HL-60/S4 treated with retinoic acid at 250 ng/mL for 4 days and 3 days (cell line): ENCODE results near the gene GPR15.
"Not testable (repeated sequence)": the region's sequence is repeated elsewhere in the genome, so short reads cannot be mapped to it uniquely, and the experiment has no call there.

Experiments used
- in situ Hi-C: fragments of 300-500 bp; cut with MboI; formaldehyde crosslinking; loops from 2 replicates; pipeline ENCODE4 v1.7.0; 2022; ENCODE audit warnings: low sequenced_read_pairs

The GPR15 gene

GRCh38 chr3:98556164-98557130, 24.7 kb downstream of the GPR15 start:
- in situ Hi-C loops, result no loop called here

DNA sequence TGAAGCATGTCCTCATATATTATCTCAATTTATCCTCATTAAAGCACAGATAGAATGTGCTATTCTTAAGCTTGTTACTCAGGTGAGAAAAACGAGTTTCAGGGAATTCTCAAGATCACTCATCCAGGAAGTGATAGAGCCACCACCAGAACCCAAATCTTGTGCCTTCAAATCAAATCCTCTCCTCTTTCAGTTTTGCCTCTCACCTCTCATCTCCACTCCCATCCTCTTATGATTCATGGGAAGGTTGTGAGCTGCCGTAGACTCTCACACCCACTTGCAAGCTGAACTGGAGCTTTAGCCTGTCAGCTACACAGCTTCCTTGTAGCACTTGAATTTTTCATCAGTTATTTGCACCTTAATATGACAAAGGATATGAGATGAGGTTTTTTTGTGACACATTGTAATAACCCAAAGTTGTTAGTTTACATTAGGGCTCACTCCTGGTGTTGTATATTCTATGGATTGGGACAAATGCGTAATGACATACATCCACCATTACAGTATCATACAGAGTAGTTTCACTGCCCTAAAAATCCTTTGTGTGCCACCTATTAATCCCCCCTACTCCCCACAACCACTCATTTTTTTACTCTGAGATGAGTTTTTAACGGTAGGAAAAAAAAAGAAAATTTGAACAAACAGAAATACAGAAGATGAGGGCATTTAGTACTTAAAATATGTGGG, 25.7 kb downstream of the GPR15 start:
- in situ Hi-C loops, result no loop called here

DNA sequence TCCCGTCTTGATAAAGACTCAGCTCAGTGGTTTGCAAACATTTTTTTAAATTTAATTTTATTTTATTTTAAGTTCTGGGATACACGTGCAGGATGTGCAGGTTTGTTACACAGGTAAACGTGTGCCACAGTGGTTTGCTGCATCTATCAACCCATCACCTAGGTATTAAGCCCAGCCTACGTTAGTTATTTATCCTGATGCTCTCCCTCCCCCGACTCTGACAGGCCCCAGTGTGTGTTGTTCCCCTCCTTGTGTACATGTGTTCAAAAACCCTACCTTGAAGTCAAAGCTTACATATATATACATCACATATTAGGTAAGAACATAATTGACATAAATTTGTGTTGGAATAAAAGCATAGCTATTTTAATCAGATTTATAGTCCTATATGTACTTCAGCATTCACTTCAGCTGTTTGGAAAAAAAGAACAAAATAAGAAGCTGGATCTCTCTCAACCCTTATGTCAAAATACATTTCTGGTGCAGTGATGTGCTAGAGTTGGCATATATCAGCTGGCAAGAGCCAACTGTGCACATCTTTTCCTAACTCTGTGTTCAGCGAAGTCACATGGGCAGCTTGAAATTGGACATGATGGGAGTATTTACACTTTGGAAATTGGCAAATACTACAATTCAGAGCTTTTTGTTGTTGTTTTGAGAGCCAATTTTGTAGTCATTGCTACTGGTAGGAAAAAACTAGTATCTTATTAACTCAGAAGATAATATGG, 26.5 kb downstream of the GPR15 start:
- in situ Hi-C loops, result no loop called here

- in situ Hi-C loops, result not testable (repeated sequence)
Observed at GRCh38 chr3:98559769-98560168, 28.0 kb downstream of the GPR15 start.

DNA sequence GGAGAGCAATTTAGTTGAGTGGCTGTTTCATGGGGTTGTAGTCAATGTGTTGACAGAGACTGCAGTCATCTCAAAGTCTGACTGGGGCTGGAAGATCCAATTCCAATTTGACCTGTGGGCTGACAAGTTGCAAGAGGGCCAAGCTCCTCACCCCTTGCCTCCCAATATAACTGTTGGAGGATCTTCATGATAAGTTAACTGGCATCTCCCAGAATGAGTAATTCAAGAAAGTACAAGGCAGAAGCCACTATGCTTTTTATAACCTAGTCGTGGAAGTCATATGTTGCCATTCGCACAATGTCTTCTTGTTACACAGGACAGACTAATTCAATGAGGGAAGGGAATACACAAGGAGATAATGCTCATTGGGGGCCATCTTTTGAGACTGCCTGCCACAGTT, 29.1 kb downstream of the GPR15 start:
- in situ Hi-C loops, result no loop called here

DNA sequence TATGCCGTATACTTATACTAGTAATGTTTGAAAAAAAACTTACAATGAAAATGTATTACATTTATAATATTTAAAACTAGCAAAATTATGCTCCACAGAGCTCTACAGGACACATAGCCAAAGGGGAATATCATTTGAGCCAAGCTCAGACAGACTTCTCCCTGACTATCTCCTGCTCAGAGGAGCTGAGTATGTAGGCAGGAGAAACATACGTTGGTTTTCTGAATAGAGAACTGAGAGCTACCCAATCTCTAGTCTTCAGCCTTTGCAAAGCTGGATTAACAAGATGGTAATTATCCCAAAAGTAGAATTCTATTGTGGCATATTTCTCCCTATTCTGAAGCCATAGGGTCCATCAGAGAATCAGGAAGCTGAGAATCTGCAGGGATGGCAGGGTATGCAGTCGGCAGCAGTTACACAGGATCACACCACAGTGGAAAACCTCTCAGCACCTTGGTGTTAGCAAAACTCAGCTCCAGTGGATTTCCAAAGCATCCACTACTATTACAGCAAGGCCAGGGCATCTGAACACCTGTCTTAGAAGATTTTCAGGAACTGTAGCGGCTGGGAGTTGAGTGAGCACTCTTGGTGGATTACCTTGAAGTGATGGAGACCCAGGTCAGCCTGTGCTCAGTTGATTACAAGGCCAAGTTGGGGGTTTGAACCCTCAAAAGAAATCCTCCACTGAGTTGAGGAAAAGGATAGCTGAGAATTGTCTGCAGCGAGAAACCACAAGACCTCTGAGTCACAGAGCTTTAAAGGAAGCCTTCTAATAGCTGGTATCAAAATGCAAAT, 30.1 kb downstream of the GPR15 start:
- in situ Hi-C loops, result no loop called here

GRCh38 chr3:98563661-98564281, 32.0 kb downstream of the GPR15 start:
- in situ Hi-C loops, result no loop called here

DNA sequence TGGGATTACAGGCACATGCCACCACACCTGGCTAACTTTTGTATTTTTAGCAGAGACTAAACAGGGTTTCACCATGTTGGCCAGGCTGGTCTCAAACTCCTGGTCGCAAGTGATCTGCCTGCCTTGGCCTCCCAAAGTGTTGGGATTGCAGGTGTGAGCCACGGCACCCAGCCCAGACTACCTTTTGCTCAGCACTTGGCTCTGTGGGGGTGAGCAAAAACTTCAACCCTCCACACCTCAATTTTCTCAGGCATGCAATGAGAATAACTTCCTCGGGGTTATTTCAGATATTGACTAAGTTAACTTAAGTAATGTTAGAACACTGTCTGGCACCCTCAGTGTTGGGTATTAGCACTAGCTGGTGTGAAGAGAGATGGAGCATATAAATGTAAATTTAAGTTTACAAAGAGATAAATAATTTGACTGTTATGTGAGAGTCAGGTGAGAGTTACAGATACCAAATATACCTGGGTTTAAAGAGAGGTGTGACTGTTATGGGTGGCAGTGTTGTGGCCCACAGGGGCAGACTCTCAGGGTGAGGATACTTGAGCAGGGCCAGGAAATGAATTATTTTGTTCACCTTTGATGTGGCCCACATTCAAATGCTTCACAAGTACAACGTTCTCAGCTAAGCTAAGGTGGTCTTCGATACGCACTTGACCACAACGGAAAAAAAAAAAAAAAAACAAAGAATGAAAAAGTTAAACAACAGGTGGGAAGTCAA, 32.7 kb downstream of the GPR15 start:
- in situ Hi-C loops, result no loop called here

GRCh38 chr3:98565237-98565643, 33.5 kb downstream of the GPR15 start:
- in situ Hi-C loops, result no loop called here

- in situ Hi-C loops, result no loop called here
Observed at GRCh38 chr3:98565843-98566242, 34.1 kb downstream of the GPR15 start.

DNA sequence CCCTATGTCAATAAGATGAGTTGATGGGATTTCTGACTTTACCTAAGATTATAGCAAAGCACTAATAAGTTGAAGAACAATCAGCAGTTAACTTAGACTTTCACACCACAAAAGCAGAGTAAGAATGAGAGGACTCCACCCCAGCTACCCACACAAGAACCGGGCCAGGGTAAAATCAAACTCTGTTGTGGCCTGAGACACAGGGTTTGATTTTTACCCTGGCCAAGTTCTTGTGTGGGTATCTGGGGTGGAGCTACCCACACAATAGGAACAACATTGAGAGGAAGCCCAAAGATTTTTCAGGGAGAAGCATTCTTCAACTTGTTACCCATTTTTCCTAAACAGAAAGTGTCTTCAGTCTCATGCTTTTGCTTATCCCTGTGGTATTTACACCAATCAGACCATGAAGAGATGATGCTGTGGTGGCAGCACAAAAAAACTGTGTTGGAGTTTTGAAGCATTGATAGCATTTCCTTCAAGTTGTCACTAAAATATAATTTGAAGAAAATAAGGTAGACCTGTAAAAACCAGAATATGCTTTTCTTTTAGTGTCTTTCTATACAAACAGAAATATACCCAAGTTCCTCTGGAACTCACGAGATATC, 36.0 kb downstream of the GPR15 start:
- in situ Hi-C loops, result no loop called here

GRCh38 chr3:98568402-98568801, 36.6 kb downstream of the GPR15 start:
- in situ Hi-C loops, result no loop called here

- in situ Hi-C loops, result no loop called here
Observed at GRCh38 chr3:98573181-98573728, 41.5 kb downstream of the GPR15 start.

- in situ Hi-C loops, result no loop called here
Observed at GRCh38 chr3:98574132-98574531, 42.4 kb downstream of the GPR15 start.

DNA sequence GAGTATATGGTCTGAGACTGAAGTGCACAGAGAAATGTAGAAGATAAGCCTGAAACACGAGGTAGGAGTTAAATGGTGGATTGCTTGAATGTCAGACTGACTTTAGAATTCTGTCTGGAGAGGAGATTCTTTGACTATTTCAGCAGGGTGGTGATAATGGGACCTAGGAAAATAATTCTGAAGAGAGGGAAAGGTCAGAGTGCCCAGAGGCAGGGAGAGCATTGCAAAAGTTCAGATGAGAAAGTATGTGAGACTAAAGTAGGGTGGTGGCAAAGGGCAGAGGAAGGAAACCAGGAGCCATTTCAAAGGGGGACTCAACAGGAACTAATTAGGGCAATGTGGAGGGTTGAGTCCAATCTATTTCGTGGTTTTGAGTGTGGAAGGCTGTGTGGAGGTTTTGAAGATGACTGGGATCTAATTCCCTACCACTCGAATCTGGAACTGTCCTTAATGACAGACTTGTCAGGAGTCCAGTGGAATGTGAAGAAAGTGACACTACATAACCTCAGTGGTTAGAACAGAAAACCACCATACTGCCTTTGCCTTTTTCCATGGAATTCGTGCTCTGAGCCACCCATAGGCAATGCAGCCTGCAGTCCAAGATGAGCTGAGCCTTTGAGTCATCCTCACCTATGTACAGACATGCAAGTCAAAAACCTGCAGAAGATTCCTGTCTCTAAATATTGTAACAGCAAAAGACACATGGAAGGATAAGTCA, 45.6 kb downstream of the GPR15 start:
- in situ Hi-C loops, result no loop called here

- in situ Hi-C loops, result no loop called here
Observed at GRCh38 chr3:98580401-98581386, 48.9 kb downstream of the GPR15 start.

GRCh38 chr3:98581474-98581873, 49.7 kb downstream of the GPR15 start:
- in situ Hi-C loops, result no loop called here
